Measurements from ENCODE around the gene CTAG1A.
"Not testable (repeated sequence)": the region's sequence is repeated elsewhere in the genome, so short reads cannot be mapped to it uniquely, and the experiment has no call there.

The CTAG1A gene

GRCh38 chrX:154584585-154585183, at the start of gene CTAG1A:
CTAG1A (plus strand) TSS chrX:154585133; CDS start chrX:154585207, 74 bp downstream.
- not testable (repeated sequence) for DNase-seq

DNA sequence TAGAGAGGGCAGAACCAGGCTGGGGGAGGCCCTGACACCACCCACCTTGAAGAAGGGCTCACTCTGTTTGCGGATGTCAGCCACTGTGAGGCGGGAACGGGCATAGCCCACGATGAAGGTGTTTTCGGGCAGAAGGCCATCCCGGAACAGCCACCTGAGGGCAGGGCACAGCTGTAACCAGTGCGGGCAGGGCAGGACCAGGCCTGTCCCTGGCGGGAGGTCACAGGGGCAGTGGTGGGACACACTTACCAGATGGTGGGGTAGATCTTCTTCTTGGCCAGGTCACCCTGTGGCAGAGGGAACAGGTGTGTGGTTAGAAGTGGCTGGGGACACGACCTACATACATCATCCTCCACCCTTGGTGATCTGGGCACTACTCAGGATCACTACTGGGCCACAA, 49.0 kb upstream of the CTAG1A start:
- no peak for DNase-seq

GRCh38 chrX:154539077-154539476, 45.9 kb upstream of the CTAG1A start:
- no peak for DNase-seq

- DNase-seq: not testable (repeated sequence)
These were observed 44.6 kb upstream of the CTAG1A start for GRCh38 chrX:154540365-154540764.

GRCh38 chrX:154540897-154541535, 43.9 kb upstream of the CTAG1A start:
- DNase-seq: no peak

DNA sequence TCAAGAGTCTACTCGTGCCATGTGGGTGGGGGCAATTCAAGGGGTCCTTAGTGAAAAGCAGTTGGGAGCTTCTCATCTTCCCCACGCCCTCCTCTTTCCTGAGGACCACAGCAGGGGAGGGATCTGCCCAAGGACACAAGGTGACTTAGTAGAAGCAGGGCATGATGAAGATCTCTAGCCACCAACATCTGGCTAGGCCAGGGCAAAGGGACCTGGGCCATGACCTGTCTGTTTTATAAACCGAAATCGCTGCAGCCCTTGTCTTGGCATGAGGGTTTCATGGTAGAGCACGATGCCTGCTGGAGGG, 43.4 kb upstream of the CTAG1A start:
- no peak for DNase-seq

GRCh38 chrX:154541896-154542722, 42.8 kb upstream of the CTAG1A start:
- peak; percentile 52 for DNase-seq

- DNase-seq: peak; percentile 50
These were observed 42.1 kb upstream of the CTAG1A start for GRCh38 chrX:154542723-154543424.

DNA sequence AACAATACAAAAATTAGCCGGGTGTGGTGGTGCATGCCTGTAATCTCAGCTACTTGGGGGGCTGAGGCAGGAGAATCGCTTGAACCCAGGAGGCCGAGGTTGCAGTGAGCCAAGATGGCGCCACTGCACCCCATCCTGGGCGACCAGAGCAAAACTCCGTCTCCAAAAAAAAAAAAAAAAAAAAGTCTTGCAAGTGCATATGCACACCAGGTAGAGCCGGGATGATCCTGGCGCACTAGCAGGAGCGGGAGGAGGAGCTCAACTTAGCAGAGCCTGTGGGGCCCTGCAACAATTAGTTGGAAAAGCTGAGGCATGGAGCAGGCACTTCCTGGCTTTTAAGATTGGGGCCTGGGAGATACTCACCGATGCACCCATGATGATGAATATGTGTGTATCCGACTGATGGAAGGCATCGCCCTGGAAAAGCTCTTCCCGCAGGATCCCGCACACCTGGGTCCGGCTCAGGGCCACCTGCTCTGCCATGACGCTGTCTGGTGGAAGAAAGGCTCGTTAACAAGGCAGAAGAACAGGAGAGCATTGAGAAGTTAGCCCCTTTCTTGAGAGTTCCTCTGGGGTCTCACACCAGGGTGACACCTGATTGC, 39.2 kb upstream of the CTAG1A start:
- no peak for DNase-seq

DNA sequence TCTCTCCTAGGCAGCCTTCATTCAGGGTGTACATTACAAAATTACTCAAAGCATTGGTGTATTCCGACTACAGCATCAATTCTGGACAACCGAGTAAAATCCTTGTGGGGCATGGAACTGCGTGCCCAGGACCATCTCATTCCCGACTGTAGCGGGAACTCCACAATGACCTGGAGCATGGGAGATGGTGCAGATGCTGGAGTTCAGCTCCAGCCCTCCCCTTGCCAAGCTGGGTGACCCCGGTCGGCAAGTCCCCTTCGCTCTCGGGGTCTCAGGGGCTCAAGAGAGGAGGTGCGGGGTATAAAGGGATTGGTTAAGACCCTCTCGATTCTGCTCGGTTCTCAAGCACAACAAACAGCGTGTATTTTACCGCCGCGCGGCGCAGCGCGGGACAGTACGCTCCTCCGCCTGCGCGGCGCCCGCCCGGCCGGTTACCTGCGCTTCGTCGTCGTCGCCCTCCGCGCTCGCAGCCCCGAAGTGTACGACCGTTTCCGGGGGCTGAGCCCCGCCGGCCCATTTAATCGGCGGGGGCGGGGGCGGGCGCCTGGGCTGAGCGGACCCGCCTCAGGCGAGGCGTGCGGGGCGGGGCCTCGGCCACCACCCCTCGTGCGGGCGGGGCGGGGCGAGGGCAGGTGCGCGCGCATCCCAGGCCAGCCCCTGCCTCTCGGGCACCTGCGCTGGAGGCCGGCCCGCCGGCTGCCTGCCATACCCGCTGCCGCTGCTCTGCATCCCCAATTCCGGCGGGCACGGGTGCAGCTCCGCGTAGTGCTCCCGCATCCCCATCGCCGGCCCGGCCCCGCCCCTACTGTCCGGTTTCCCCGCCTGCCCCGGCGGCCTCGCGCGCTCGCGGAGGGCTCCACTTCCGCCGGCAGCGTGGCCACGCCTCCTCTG, 38.3 kb upstream of the CTAG1A start, which contains the start of gene G6PD:
Gene G6PD (minus strand): TSS at position 493 of the 891 bp plus-strand sequence. CDS start 691 bp downstream, outside the sequence.
- DNase-seq: peak; percentile 84

DNA sequence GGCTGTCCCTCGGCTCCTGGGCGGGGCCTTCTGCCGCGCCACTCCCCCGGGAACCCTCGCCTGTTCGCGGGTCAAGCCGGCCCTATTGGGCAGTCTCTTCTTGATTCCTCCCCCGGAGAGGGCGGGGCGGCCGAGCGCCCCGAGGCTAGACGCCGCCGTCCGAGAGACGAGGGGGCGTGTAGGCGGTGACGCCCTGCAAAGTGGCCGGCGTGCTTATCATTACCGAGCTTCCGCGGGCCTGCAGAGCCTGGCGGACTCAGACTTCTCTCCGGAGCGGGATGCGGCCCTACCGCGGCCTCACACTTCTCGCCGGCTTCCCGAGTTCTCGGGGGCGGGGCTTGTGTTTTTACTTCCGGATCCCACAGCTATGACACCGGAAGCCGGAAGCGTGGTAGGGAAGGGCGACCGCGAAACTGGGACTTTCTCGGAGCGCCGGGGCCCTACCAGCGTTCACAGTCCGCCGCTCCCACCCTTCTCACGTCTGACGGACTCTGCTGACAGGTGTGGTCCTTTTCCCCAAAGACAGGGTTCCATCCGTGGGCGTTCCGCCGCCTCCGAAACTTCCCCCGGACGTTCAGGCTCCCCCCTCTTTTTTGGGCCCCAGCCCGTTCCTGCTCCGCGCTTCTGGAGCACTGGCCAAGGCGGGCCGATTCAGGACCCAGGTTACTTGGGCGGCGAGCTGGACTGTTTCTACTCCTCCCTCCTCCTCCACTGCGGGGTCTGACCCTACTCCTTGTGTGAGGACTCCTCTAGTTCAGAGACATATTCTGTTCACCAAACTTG, 37.5 kb upstream of the CTAG1A start, which contains the start of gene IKBKG:
Gene IKBKG (plus strand): TSS at position 376 of the 783 bp plus-strand sequence. CDS start 4,383 bp downstream, outside the sequence.
- peak; percentile 93 for DNase-seq

DNA sequence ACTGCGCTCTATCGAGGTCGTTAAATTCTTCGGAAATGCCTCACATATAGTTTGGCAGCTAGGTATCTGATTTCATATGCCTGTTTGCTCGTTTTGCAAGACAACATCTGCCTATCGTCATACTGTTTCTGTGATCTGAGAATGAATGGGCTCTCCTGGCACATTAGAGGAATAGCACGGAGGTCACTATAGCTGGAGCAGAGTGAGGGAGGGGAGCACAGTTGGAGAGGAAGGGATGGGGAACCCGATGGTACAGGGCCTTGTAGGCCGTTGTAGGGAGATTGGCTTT, 37.0 kb upstream of the CTAG1A start:
- DNase-seq: no peak

DNA sequence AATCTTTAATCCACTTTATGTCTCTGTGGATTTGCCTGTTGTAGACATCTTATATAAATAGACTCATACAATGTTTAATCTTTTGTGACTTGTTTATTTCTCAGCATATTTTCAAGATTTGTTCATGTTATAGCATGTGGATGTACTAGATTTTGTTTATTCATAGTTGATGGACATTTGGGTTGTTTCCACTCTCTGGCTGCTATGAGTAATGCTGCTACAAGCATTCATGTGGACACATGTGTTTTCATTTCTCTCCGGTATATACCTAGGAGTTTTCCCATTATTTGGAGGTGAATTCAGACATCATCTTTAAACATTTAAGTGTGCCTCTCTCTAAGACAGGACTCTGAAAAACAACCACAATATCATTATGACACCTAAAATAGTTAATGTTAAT, 35.2 kb upstream of the CTAG1A start:
- no peak for DNase-seq

GRCh38 chrX:154552112-154552806, 32.7 kb upstream of the CTAG1A start:
- DNase-seq: not testable (repeated sequence)

GRCh38 chrX:154558060-154558690, 26.8 kb upstream of the CTAG1A start:
- DNase-seq: not testable (repeated sequence)

- not testable (repeated sequence) for DNase-seq
These were observed 26.0 kb upstream of the CTAG1A start for GRCh38 chrX:154558896-154559295.

DNA sequence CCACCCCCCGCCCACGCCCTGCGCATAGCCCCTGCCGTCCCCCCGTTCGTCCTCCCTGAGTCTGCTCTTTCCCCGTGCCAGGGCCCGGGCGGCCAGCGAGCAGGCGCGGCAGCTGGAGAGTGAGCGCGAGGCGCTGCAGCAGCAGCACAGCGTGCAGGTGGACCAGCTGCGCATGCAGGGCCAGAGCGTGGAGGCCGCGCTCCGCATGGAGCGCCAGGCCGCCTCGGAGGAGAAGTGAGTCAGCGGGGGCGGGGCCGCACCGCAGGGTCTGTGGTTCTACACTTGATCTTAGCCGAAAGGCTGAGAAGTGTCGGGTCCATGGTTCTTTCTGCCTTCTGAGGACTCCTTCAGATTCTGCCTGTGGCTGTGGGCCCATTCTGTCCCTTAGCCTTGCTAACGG, 24.6 kb upstream of the CTAG1A start:
- DNase-seq: not testable (repeated sequence)

GRCh38 chrX:154562295-154562694, 22.6 kb upstream of the CTAG1A start:
- DNase-seq: not testable (repeated sequence)

DNA sequence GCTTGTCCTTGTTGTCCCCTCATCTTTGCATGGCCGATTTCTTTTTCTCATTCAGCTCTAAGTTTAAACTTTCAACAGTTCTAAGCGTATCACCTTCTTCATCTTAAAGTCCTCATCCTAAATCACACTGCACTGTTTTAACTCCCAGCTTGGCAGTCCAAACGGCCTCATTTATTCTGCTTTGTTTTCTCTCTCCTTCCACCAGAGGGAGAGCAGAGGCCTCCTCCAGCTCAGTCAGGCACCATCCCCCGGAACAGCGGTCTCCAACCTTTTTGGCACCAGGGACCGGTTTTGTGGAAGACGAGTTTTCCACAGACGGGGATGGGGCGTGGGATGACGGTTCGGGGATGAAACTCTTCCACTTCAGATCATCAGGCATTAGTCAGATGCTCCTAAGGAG, 14.6 kb upstream of the CTAG1A start:
- DNase-seq: not testable (repeated sequence)

- not testable (repeated sequence) for DNase-seq
These were observed 11.9 kb upstream of the CTAG1A start for GRCh38 chrX:154573061-154573460.
